GM18511 (cell line): ENCODE measurements around the gene ABAT.
"Not testable (repeated sequence)": the region's sequence is repeated elsewhere in the genome, so short reads cannot be mapped to it uniquely, and the experiment has no call there.

Experiments
- ATAC-seq: cut with Tn5 transposase; IDR thresholded peaks from one replicate; pipeline ENCODE4 v1.9.1; 2021; ENCODE audit warnings: mild to moderate bottlenecking, moderate library complexity; ENCODE audit not compliant: unreplicated experiment

ABAT gene

GRCh38 chr16:8774208-8774607 is 99.8 kb downstream of the ABAT start:
- no peak for ATAC-seq

- ATAC-seq, result no peak
Measured at GRCh38 chr16:8775359-8775758, 100.9 kb downstream of the ABAT start.

- no peak for ATAC-seq
Measured at GRCh38 chr16:8776129-8776584, 101.7 kb downstream of the ABAT start.

- ATAC-seq, result no peak
Measured at GRCh38 chr16:8777217-8777616, 102.8 kb downstream of the ABAT start.

- no peak for ATAC-seq
Measured at GRCh38 chr16:8781797-8782196, 107.4 kb downstream of the ABAT start.

GRCh38 chr16:8782673-8783072 is 108.3 kb downstream of the ABAT start:
- no peak for ATAC-seq

- ATAC-seq, result no peak
Measured at GRCh38 chr16:8785408-8785807, 111.0 kb downstream of the ABAT start.

GRCh38 chr16:8786316-8786715 is 111.9 kb downstream of the ABAT start:
- not testable (repeated sequence) for ATAC-seq

- no peak for ATAC-seq
Measured at GRCh38 chr16:8788578-8789172, 114.3 kb downstream of the ABAT start.

- no peak for ATAC-seq
Measured at GRCh38 chr16:8795091-8795490, 120.7 kb downstream of the ABAT start.

- no peak for ATAC-seq
Measured at GRCh38 chr16:8795818-8796217, 121.4 kb downstream of the ABAT start.

GRCh38 chr16:8796469-8797363 is 122.3 kb downstream of the ABAT start:
- peak; percentile 3 for ATAC-seq

GRCh38 chr16:8797364-8798173 is 123.2 kb downstream of the ABAT start, which contains the start of the genes PMM2 and TMEM186:
Gene PMM2, plus strand, starts transcription at chr16:8797839. Its CDS starts 44 bp downstream, at chr16:8797883.
Gene TMEM186, minus strand, starts transcription at chr16:8797639. Its CDS starts 25 bp downstream, at chr16:8797614.
- peak; percentile 94 for ATAC-seq

- peak; percentile 15 for ATAC-seq
Measured at GRCh38 chr16:8798174-8798527, 123.7 kb downstream of the ABAT start.

GRCh38 chr16:8798535-8799157 is 124.2 kb downstream of the ABAT start:
- ATAC-seq, result no peak

GRCh38 chr16:8801701-8802100 is 127.3 kb downstream of the ABAT start:
- ATAC-seq, result no peak

GRCh38 chr16:8803733-8804132 is 129.3 kb downstream of the ABAT start:
- ATAC-seq, result not testable (repeated sequence)

GRCh38 chr16:8804313-8804712 is 129.9 kb downstream of the ABAT start:
- no peak for ATAC-seq

GRCh38 chr16:8806272-8806983 is 132.0 kb downstream of the ABAT start:
- no peak for ATAC-seq

- ATAC-seq, result no peak
Measured at GRCh38 chr16:8807189-8807588, 132.8 kb downstream of the ABAT start.
